GM23338 (cell line): Measurements from ENCODE around the gene ITIH3. TPM values are rescaled to one million over a fixed set of nuclear protein-coding genes. Genes with fewer than 3 reads are reported as not detected.
A peak's percentile ranks its signal among the peaks of the same experiment; 100 is the strongest.

Experiments
- ATAC-seq: fragments of 200-7000 bp; cut with Tn5 transposase; 3 replicates; pipeline ENCODE4 v1.9.1; 2020
- DNase-seq: peaks from one replicate; pipeline ENCODE4 v3.0.0-alpha.2; 2015; ENCODE audit warnings: low spot score
- H2AFZ ChIP-seq: fragments of 200-600 bp; sonication (generic); 2 replicates; pipeline ENCODE4 v1.8.0; 2016; ENCODE audit warnings: antibody characterized with exemption, mild to moderate bottlenecking, moderate library complexity
- H3F3A ChIP-seq: fragments of 200-600 bp; sonication (generic); replicated peaks from 2 replicates; pipeline ENCODE4 v1.8.0; 2017; ENCODE audit warnings: antibody characterized with exemption, mixed run types, low read depth
- H3K27ac ChIP-seq: fragments of 200-600 bp; sonication (generic); 2 replicates; pipeline ENCODE4 v1.6.1; 2016; ENCODE audit warnings: low read depth
- H3K27me3 ChIP-seq: fragments of 200-600 bp; sonication (generic); 2 replicates; pipeline ENCODE4 v1.8.0; 2016; ENCODE audit warnings: mild to moderate bottlenecking, mixed run types, moderate library complexity; ENCODE audit not compliant: insufficient read depth
- H3K36me3 ChIP-seq: fragments of 200-600 bp; sonication (generic); 2 replicates; pipeline ENCODE4 v1.8.0; 2016; ENCODE audit warnings: mild to moderate bottlenecking; ENCODE audit not compliant: insufficient read depth
- H3K4me1 ChIP-seq: fragments of 200-600 bp; sonication (generic); 2 replicates; pipeline ENCODE4 v1.8.0; 2016; ENCODE audit warnings: mild to moderate bottlenecking, moderate library complexity; ENCODE audit not compliant: insufficient read depth
- H3K4me2 ChIP-seq: fragments of 200-600 bp; sonication (generic); 2 replicates; pipeline ENCODE4 v1.7.1; 2017; ENCODE audit warnings: mixed run types
- H3K4me3 ChIP-seq: fragments of 200-600 bp; sonication (generic); 2 replicates; pipeline ENCODE4 v1.6.1; 2016; ENCODE audit warnings: mixed run types
- H3K79me2 ChIP-seq: fragments of 200-600 bp; sonication (generic); replicated peaks from 2 replicates; pipeline ENCODE4 v1.8.0; 2017; ENCODE audit warnings: mild to moderate bottlenecking; ENCODE audit not compliant: insufficient read depth
- H3K9me2 ChIP-seq: fragments of 200-600 bp; sonication (generic); 2 replicates; pipeline ENCODE4 v1.8.0; 2017; ENCODE audit not compliant: insufficient read depth
- H4K20me1 ChIP-seq: fragments of 200-600 bp; sonication (generic); replicated peaks from 2 replicates; pipeline ENCODE4 v1.8.0; 2017; ENCODE audit warnings: mild to moderate bottlenecking; ENCODE audit not compliant: insufficient read depth
- H3K27ac Mint-ChIP-seq: 2 replicates; pipeline ENCODE4 v1.8.0; 2020; ENCODE audit warnings: inconsistent platforms, mild to moderate bottlenecking, moderate library complexity, mixed read lengths
- H3K27me3 Mint-ChIP-seq: 3 replicates; pipeline ENCODE4 v1.8.0; 2022; ENCODE audit warnings: low read depth, mild to moderate bottlenecking, moderate library complexity, mixed read lengths, inconsistent platforms; ENCODE audit not compliant: insufficient read depth, poor library complexity
- H3K36me3 Mint-ChIP-seq: 3 replicates; pipeline ENCODE4 v1.8.0; 2021; ENCODE audit warnings: low read depth, mild to moderate bottlenecking, inconsistent platforms, moderate library complexity, mixed read lengths
- H3K4me1 Mint-ChIP-seq: 3 replicates; pipeline ENCODE4 v1.8.0; 2020; ENCODE audit warnings: mild to moderate bottlenecking, inconsistent platforms, mixed read lengths
- H3K4me3 Mint-ChIP-seq: 3 replicates; pipeline ENCODE4 v1.8.0; 2021; ENCODE audit warnings: moderate library complexity, mild to moderate bottlenecking, inconsistent platforms, mixed read lengths
- H3K9me3 Mint-ChIP-seq: 3 replicates; pipeline ENCODE4 v1.8.0; 2020; ENCODE audit warnings: moderate library complexity, mild to moderate bottlenecking, inconsistent platforms, mixed read lengths
- CREB1 ChIP-seq: fragments of 250-450 bp; sonication (Bioruptor Pico); IDR thresholded peaks from 2 replicates; pipeline ENCODE4 v1.5.0; 2020; ENCODE audit warnings: low read depth, mild to moderate bottlenecking, moderate library complexity
- CTCF ChIP-seq, 2 experiments: fragments of 200-600 bp in 1 of 2; sonication (generic) in 1 of 2; conservative IDR thresholded peaks; 2 replicates each; pipeline versions ENCODE4 v1.5.1 to v1.6.1; 2016 to 2017; ENCODE audit warnings: antibody characterized with exemption in 2 of 2, low read depth in 2 of 2, mild to moderate bottlenecking in 2 of 2, moderate library complexity in 1 of 2
- ETS1 ChIP-seq: IDR thresholded peaks from 2 replicates; pipeline ENCODE4 v1.6.1; 2016; ENCODE audit warnings: antibody characterized with exemption
- EZH2 ChIP-seq: fragments of 200-600 bp; sonication (generic); IDR thresholded peaks from one replicate; pipeline ENCODE4 v1.8.0; 2017; ENCODE audit warnings: antibody characterized with exemption, mild to moderate bottlenecking, low read depth; ENCODE audit not compliant: unreplicated experiment
- JUNB ChIP-seq: IDR thresholded peaks from one replicate; pipeline ENCODE4 v1.6.1; 2016; ENCODE audit warnings: antibody characterized with exemption; ENCODE audit not compliant: unreplicated experiment
- NANOG ChIP-seq: IDR thresholded peaks from 2 replicates; pipeline ENCODE4 v1.6.1; 2016; ENCODE audit warnings: antibody characterized with exemption, borderline replicate concordance
- POLR2AphosphoS5 ChIP-seq: IDR thresholded peaks from 2 replicates; pipeline ENCODE4 v1.6.1; 2016; ENCODE audit warnings: antibody characterized with exemption, low read depth
- REST ChIP-seq: IDR thresholded peaks from one replicate; pipeline ENCODE4 v1.6.1; 2018; ENCODE audit warnings: antibody characterized with exemption; ENCODE audit not compliant: unreplicated experiment
- STAT1 ChIP-seq: IDR thresholded peaks from one replicate; pipeline ENCODE4 v1.6.1; 2016; ENCODE audit warnings: antibody characterized with exemption; ENCODE audit not compliant: unreplicated experiment
- ZNF114 ChIP-seq: fragments of 250-450 bp; sonication (Bioruptor Pico); IDR thresholded peaks from 2 replicates; pipeline ENCODE4 v1.5.0; 2020; ENCODE audit warnings: mild to moderate bottlenecking, moderate library complexity
- ZNF331 ChIP-seq: fragments of 250-450 bp; sonication (Bioruptor Pico); IDR thresholded peaks from 2 replicates; pipeline ENCODE4 v1.5.0; 2020; ENCODE audit warnings: low read depth, mild to moderate bottlenecking, moderate library complexity
- ZNF462 ChIP-seq: fragments of 250-450 bp; sonication (Bioruptor Pico); IDR thresholded peaks from 2 replicates; pipeline ENCODE4 v1.5.0; 2020; ENCODE audit warnings: mild to moderate bottlenecking, moderate library complexity
- polyA plus RNA-seq: library from polyadenylated mRNA; unstranded; fragments of >200 nt; fragmentation: Nextera tagmentation; extraction: Ambion mirVana; gene quantifications from 2 replicates; pipeline ENCODE4 v1.2.1, GENCODE V29; 2016
- total RNA-seq: library from RNA; depleted of rRNA; stranded (reverse); fragments of >200 nt; shearing (Covaris generic); gene quantifications from 2 replicates; pipeline ENCODE4 v1.2.3, GENCODE V29; 2014

Gene ITIH3
- total and polyA plus RNA-seq, 2 experiments from 2014 or later = not detected

- H3K4me3 ChIP-seq = no peak overlapping the region
- no peak overlapping the region for H2AFZ ChIP-seq
- no peak overlapping the region for H3K27ac ChIP-seq
- Mint-ChIP-seq H3K4me1 (peaks cover 11% of the 10 kb centered on the region), H3K9me3 (no peaks in the 10 kb centered on the region), H3K27me3 (peaks cover 3% of the 10 kb centered on the region), H3K36me3 (peaks cover 35% of the 10 kb centered on the region), H3K27ac (peak overlapping the region; percentile 36; the same call in 1 of the 2 replicates), H3K4me3 (no peak overlapping the region)
- peaks cover 2% of the 10 kb centered on the region; the same call in 1 of the 2 replicates for H4K20me1 ChIP-seq
- DNase-seq = no peak
- H3K27me3 ChIP-seq = no peaks in the 10 kb centered on the region
- 0 out of 2 replicates have a peak, but pooled peaks cover 4% of the 10 kb centered on the region for H3K4me1 ChIP-seq
- H3K4me2 ChIP-seq = no peak overlapping the region
- H3K9me2 ChIP-seq = no peaks in the 10 kb centered on the region
- H3F3A ChIP-seq = no peaks in the 10 kb centered on the region
- H3K79me2 ChIP-seq = no peaks in the 10 kb centered on the region
- TF ChIP-seq NANOG (no peak), CTCF (conservative IDR thresholded peaks at IDR 0.05; ENCODE audit: low read depth in 2 of 2) (no peak), JUNB (no peak), ETS1 (no peak), STAT1 (no peak), REST (no peak), POLR2AphosphoS5 (no peak), ZNF462 (CRISPR knock-in tag) (no peak), ZNF331 (no peak), CREB1 (CRISPR knock-in tag) (no peak), EZH2 (no peak), ZNF114 (CRISPR knock-in tag) (no peak)
- no peak for ATAC-seq
- H3K36me3 ChIP-seq = 0 out of 2 replicates have a peak, but pooled peaks cover 3% of the 10 kb centered on the region
These were observed 52.6 kb downstream of the ITIH3 start for GRCh38 chr3:52847241-52847640.
